ENCODE results near the gene CORT.
A peak's percentile ranks its signal among the peaks of the same experiment; 100 is the strongest.

Gene CORT

GRCh38 chr1:10475510-10475909 lies 25.7 kb downstream of the CORT start:
- no peak for DNase-seq

- DNase-seq, result no peak
These were observed 29.5 kb downstream of the CORT start for GRCh38 chr1:10479296-10479695.

DNA sequence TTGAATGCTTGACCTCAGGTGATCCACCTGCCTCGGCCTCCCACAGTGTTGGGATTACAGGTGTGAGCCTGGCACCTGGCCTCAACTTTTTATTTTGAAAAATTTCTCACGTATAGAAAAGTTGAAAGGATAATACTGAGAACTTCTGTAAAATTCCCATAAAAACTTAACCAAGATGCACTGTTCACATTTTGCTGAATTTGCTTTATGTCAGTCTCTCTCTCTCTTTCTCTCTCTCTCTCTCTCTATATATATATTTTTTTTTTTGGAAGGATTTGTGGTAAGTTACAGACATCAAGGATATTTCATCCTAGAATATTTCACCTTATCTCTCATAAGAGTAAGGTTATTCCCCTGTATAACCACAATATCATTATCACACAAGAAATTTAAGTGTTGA lies 30.8 kb downstream of the CORT start:
- DNase-seq, result no peak

DNA sequence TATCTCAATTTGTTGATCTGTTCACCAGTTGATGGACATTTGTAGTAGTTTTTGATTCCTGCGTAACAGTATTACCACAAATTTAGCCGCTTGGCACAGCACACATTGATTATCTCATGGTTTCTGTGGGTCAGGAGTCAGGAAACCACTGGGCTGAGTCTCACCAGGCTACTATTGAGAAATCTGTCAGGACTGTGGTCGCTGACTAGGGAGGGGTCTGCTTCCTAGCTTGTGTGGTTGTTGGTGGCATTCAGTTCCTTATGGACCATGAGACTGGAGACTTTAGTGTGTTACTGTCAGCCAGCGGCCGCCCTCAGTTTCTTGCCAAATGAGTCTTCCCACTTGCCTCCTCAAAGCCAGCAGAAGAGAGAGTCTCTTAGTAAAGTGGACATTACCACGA lies 34.7 kb downstream of the CORT start:
- no peak for DNase-seq

GRCh38 chr1:10489291-10490055 lies 39.6 kb downstream of the CORT start:
- no peak for DNase-seq

GRCh38 chr1:10490286-10490970 lies 40.6 kb downstream of the CORT start:
- DNase-seq, result no peak

DNA sequence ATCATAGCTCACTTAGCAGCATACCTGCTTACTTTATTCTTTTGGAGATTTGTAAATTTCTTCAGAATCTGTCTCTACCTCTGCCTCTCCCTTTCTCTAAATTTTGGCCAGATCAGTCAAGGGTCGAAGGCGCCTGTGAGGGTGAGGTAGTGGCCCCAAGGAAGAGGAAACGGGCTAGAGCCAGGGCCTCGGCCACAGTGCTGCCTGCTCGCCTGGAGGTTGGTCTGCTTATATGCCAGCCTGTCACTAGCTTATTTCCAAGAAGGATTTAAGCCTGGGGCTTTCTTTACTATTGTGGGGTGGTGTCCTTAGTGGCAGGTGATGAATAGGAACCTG lies 44.6 kb downstream of the CORT start:
- DNase-seq, result no peak

DNA sequence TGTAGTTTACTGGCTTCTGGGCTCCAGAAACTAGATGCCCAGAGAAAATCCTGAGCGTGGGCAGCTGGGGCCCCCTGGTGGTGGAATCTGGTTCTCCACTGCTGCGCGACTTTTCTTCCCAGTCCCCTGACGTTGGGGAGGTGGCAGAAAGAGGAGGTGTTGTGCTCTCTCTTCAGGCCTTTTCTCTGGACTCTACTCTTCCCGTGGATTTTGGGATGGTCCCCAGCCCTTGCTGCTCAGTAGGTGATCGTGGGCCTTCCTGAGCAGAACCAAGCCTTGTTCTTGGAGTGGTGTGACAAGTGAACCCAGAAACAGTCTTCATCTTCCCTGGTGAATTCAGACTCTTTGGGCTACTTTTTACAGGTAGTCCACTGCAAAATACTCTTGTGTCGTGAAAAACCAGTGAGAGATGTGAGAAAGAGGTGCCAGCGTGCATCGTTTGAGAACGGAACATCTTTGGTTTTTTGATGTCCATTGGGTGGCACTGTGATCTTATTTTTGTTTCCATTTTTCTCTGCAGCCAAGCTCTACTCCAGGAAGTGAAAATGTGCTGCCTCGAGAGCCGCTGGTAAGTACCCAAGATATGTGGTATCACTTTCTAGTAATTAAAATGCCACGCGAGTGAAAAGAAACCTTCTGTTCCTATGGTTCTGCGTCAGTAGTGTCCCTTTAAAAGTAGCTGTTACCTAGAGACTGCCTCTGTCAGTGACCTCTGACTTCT lies 45.1 kb downstream of the CORT start:
- peak; percentile 62 for DNase-seq

DNA sequence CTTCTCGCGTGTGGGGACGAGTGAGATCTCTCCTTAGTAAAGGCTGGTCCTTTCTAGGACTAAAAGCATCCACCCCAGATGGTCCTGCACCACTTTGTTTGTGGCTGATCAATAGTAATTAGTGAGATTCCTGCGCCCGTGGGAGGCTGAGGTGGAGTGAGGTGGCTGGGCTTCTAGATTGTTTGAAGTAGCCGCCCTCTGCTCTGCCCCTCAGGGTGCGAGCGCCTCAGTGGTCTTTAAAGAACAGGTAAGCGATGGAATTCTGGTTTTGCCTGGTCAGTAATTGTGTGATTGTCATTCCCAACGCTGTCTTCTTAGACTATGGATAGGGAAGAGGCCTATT lies 45.6 kb downstream of the CORT start:
- no peak for DNase-seq

- no peak for DNase-seq
These were observed 46.1 kb downstream of the CORT start for GRCh38 chr1:10495952-10496351.

- no peak for DNase-seq
These were observed 47.3 kb downstream of the CORT start for GRCh38 chr1:10497109-10497508.

DNA sequence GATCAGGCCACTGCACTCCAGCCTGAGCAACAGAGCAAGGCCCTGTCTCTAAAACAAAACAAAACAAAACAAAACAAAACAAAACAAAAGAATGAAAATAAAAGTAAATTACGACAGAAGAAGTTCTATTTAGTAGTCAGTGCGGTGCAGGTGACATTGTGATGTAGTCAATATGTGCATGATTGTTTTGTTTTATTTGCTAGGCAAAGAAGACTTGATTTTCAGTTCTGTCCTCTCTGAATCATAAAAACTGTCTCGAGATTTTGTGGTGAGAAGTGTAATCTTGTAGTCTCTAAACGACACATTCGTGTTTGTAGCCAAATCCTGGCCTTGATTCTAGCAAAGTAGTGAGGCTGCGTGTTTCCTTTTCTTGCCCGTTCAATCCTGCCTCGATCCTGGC lies 48.4 kb downstream of the CORT start:
- DNase-seq, result no peak
